GM12878 (cell line): ENCODE results near the gene KLC4. TPM values are rescaled to one million over a fixed set of nuclear protein-coding genes. Genes with fewer than 3 reads are reported as not detected.

ENCODE experiments used
- CEBPB ChIP-seq, 2 experiments: fragments of 150-350 bp in 1 of 2; IDR thresholded peaks; 2 replicates each; pipeline ENCODE4 v1.6.1; 2012 to 2014; ENCODE audit warnings: low read depth in 2 of 2, low read length in 2 of 2, borderline replicate concordance in 1 of 2, inconsistent platforms in 1 of 2
- E4F1 ChIP-seq: fragments of 450-650 bp; IDR thresholded peaks from 2 replicates; pipeline ENCODE4 v1.6.1; 2018; ENCODE audit warnings: borderline replicate concordance, mild to moderate bottlenecking; ENCODE audit not compliant: partially characterized antibody
- FOXK2 ChIP-seq: fragments of 450-650 bp; IDR thresholded peaks from 2 replicates; pipeline ENCODE4 v1.6.1; 2017; ENCODE audit warnings: mild to moderate bottlenecking, moderate library complexity
- GATAD2B ChIP-seq: fragments of 450-650 bp; conservative IDR thresholded peaks from 2 replicates; pipeline ENCODE4 v1.6.1; 2017; ENCODE audit warnings: low read depth, mild to moderate bottlenecking, moderate library complexity
- HDAC6 ChIP-seq: fragments of 200-600 bp; sonication (generic); IDR thresholded peaks from one replicate; pipeline ENCODE4 v1.8.0; 2017; ENCODE audit warnings: antibody characterized with exemption; ENCODE audit not compliant: unreplicated experiment
- LARP7 ChIP-seq: fragments of 450-650 bp; IDR thresholded peaks from 2 replicates; pipeline ENCODE4 v1.6.1; 2017; ENCODE audit warnings: mild to moderate bottlenecking
- MTA2 ChIP-seq: fragments of 450-650 bp; IDR thresholded peaks from 2 replicates; pipeline ENCODE4 v1.6.1; 2016; ENCODE audit warnings: low read depth, mild to moderate bottlenecking, moderate library complexity
- RELB ChIP-seq: fragments of 450-650 bp; IDR thresholded peaks from 2 replicates; pipeline ENCODE4 v1.6.1; 2017; ENCODE audit warnings: low read depth, mild to moderate bottlenecking, moderate library complexity
- TARDBP ChIP-seq: IDR thresholded peaks from 2 replicates; pipeline ENCODE4 v1.6.1; 2016; ENCODE audit warnings: borderline replicate concordance
- YY1 ChIP-seq: IDR thresholded peaks from 2 replicates; pipeline ENCODE4 v1.6.1; 2011; ENCODE audit warnings: low read depth, mild to moderate bottlenecking, low read length
- ZNF24 ChIP-seq: fragments of 450-650 bp; IDR thresholded peaks from 2 replicates; pipeline ENCODE4 v1.6.1; 2017; ENCODE audit warnings: antibody characterized with exemption, mild to moderate bottlenecking
- ZNF622 ChIP-seq: fragments of 450-650 bp; IDR thresholded peaks from 2 replicates; pipeline ENCODE4 v1.6.1; 2017; ENCODE audit warnings: mild to moderate bottlenecking, inconsistent platforms
- polyA plus RNA-seq, 11 experiments: library from polyadenylated mRNA; depleted of rRNA in 4 of 11; unstranded in 6 of 11; stranded (reverse) in 5 of 11; fragments of >200 nt; fragmentation: Nextera tagmentation in 4 of 11; fragmentation: Illumina TruSeq in 1 of 11; extraction: Ambion mirVana in 4 of 11; extraction: Trizol in 1 of 11; gene quantifications; 1 replicate in 1 of 11; 2 replicates in 10 of 11; pipeline versions ENCODE4 v1.2.1 to v1.2.3, GENCODE V29; 2011 to 2016; ENCODE audit warnings: inconsistent platforms in 2 of 11, missing spikeins in 2 of 11, low read depth in 1 of 11
- total RNA-seq, 4 experiments: library from RNA; depleted of rRNA in 3 of 4; stranded (reverse); fragments of >200 nt in 3 of 4; fragmentation: Illumina TruSeq in 1 of 4; extraction: Trizol in 1 of 4; gene quantifications; 2 replicates each; pipeline versions ENCODE4 v1.2.1 to v1.2.3, GENCODE V29; 2013 to 2021

KLC4 gene
- total and polyA plus RNA-seq, 10 of the 15 experiments (the other 5 are each of a cell fraction or from before 2014, with no cell fraction given): 0.90 to 13.4 (median 6.9) TPM

GRCh38 chr6:43076464-43077332 lies 17.3 kb downstream of the KLC4 start (continued):
- TF ChIP-seq HDAC6 (peak; percentile 100), ZNF24 (no peak), GATAD2B (peak; percentile 39; the same call in 1 of the 2 replicates), RELB (no peak), YY1 (no peak), FOXK2 (no peak), CEBPB (IDR thresholded peaks at IDR 0.05; ENCODE audit: borderline replicate concordance in 1 of 2, low read depth in 2 of 2, low read length in 2 of 2) (no peak), ZNF622 (no peak), E4F1 (no peak), MTA2 (no peak), TARDBP (no peak), LARP7 (peak; percentile 40; the same call in 1 of the 2 replicates)
- TF ChIP-seq, all 136 proteins: peak for 8
